Measurements from ENCODE around the gene SPRED1. TPM values are rescaled to one million over a fixed set of nuclear protein-coding genes. Genes with fewer than 3 reads are reported as not detected.

Gene SPRED1
- total and polyA plus RNA-seq, 2 experiments from 2014 or later = 11.4 to 44.0 TPM

- H3K9me2 ChIP-seq (ENCODE audit: insufficient read depth) = no peaks in the 10 kb centered on the region
Measured at GRCh38 chr15:38351466-38351865, 98.8 kb downstream of the SPRED1 start.

More at GRCh38 chr15:38351466-38351865, 98.8 kb downstream of the SPRED1 start:
- H3K27ac ChIP-seq (ENCODE audit: low read depth) = no peak overlapping the region
- H4K20me1 ChIP-seq (replicated peaks; ENCODE audit: insufficient read depth) = no peaks in the 10 kb centered on the region
- ATAC-seq = no peak
- H3K4me1 ChIP-seq (ENCODE audit: insufficient read depth) = peaks cover 17% of the 10 kb centered on the region
- no peak overlapping the region for H3K27ac Mint-ChIP-seq
- peaks cover 14% of the 10 kb centered on the region; the same call in 2 of the 3 replicates for H3K4me1 Mint-ChIP-seq
- peaks cover 32% of the 10 kb centered on the region for H3K36me3 Mint-ChIP-seq (ENCODE audit: low read depth)
- no peak for DNase-seq (ENCODE audit: low spot score)
- no peak overlapping the region for H3K4me3 ChIP-seq
- peaks cover 16% of the 10 kb centered on the region for H3K79me2 ChIP-seq (replicated peaks; ENCODE audit: insufficient read depth)
- no peaks in the 10 kb centered on the region for H3F3A ChIP-seq (replicated peaks; ENCODE audit: low read depth)
- no peaks in the 10 kb centered on the region for H3K9me3 Mint-ChIP-seq
- no peaks in the 10 kb centered on the region; the same call in 1 of the 2 replicates for H3K36me3 ChIP-seq (ENCODE audit: insufficient read depth)
- H3K4me3 Mint-ChIP-seq = no peak overlapping the region
- H3K27me3 ChIP-seq (ENCODE audit: insufficient read depth) = no peaks in the 10 kb centered on the region
- no peak overlapping the region for H2AFZ ChIP-seq
- TF ChIP-seq EZH2 (IDR thresholded peaks at IDR 0.05; ENCODE audit: low read depth, unreplicated experiment) = no peak
- TF ChIP-seq STAT1 (IDR thresholded peaks at IDR 0.05; ENCODE audit: unreplicated experiment) = no peak
- TF ChIP-seq ZNF331 (CRISPR knock-in tag; IDR thresholded peaks at IDR 0.05; ENCODE audit: low read depth) = no peak
- no peak for TF ChIP-seq ETS1 (IDR thresholded peaks at IDR 0.05)
- no peak for TF ChIP-seq JUNB (IDR thresholded peaks at IDR 0.05; ENCODE audit: unreplicated experiment)
- no peak for TF ChIP-seq ZNF462 (CRISPR knock-in tag; IDR thresholded peaks at IDR 0.05)
- no peak for TF ChIP-seq CREB1 (CRISPR knock-in tag; IDR thresholded peaks at IDR 0.05; ENCODE audit: low read depth)
- TF ChIP-seq ZNF114 (CRISPR knock-in tag; IDR thresholded peaks at IDR 0.05) = no peak
- TF ChIP-seq EZH2phosphoT487 (IDR thresholded peaks at IDR 0.05; ENCODE audit: unreplicated experiment) = no peak
- no peak for TF ChIP-seq CTCF (conservative IDR thresholded peaks at IDR 0.05; ENCODE audit: low read depth in 2 of 2)
- no peak for TF ChIP-seq REST (IDR thresholded peaks at IDR 0.05; ENCODE audit: unreplicated experiment)
- no peak for TF ChIP-seq NANOG (IDR thresholded peaks at IDR 0.05; ENCODE audit: borderline replicate concordance)
- TF ChIP-seq POLR2AphosphoS5 (IDR thresholded peaks at IDR 0.05; ENCODE audit: low read depth) = no peak
- no peaks in the 10 kb centered on the region for H3K27me3 Mint-ChIP-seq (ENCODE audit: insufficient read depth, low read depth, poor library complexity)
- H3K4me2 ChIP-seq = no peak overlapping the region

Data from GM23338 (cell line).